Endometrium (tissue), 2 donors: ENCODE measurements around the gene EDN3.

Source experiments
- FAIRE-seq: peaks from 2 replicates; lab custom pipeline; 2012; peaks lifted over from hg19 to GRCh38; lab: Jason Lieb, UNC
- donor health status: control.
- donor health status: control.

Gene EDN3, protein sequence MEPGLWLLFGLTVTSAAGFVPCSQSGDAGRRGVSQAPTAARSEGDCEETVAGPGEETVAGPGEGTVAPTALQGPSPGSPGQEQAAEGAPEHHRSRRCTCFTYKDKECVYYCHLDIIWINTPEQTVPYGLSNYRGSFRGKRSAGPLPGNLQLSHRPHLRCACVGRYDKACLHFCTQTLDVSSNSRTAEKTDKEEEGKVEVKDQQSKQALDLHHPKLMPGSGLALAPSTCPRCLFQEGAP

DNA sequence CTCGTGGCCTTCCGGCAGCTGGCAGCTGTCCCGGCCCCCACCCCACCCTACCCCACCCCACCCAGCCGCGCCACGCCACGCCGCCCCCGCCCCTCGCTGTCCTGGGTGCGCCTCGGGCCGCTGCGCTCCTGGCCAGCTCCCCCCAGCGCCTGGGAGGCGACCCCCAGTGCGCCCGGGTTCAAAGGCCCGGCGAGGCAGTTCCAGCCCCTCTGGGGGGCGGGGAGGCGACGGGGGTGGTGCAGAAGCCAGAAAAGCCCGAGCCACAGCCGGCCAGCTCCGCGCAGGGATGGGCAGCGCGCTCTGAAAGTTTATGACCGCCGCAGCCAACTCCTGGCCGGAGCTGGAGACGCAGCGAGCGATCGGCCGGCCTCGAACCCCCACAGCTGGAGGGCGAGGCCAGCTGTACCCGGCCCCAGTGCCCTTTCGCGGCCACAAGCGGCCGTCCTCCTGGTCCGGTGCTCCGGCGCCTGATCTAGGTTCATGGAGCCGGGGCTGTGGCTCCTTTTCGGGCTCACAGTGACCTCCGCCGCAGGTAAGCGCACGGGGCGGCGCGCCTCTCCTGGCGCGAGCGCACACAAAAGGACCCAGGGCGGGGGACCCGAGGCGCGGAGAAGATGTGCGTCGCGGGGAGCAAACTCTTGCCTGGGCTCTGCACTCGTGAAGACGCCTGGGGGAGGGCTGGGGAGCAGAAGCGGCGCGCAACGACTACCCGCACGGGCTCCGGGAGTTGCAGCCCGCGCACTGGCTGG, at the start of gene EDN3:
EDN3 (plus strand) TSS at position 279 of the 749 bp plus-strand sequence; CDS start at position 481, 202 bp downstream.
- no peak for FAIRE-seq

DNA sequence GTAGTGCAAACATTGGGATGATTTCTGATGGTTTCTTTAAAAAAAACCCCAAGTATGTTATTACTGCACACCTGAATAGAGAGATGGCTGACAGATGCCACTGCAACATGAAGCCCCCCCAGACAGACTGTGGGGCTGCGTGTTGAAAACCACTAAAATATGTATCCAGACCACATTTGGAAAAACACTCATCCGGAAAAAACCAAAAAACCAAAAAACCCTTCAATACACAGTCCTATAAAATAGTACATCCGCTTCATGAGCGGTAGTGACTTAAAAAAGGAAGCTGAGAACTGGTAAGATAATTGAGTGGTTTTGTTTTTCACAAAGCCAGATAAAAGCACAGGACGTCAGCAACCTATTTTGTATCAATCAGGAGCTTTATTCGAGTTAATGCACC, 47.1 kb upstream of the EDN3 start:
- no peak for FAIRE-seq

DNA sequence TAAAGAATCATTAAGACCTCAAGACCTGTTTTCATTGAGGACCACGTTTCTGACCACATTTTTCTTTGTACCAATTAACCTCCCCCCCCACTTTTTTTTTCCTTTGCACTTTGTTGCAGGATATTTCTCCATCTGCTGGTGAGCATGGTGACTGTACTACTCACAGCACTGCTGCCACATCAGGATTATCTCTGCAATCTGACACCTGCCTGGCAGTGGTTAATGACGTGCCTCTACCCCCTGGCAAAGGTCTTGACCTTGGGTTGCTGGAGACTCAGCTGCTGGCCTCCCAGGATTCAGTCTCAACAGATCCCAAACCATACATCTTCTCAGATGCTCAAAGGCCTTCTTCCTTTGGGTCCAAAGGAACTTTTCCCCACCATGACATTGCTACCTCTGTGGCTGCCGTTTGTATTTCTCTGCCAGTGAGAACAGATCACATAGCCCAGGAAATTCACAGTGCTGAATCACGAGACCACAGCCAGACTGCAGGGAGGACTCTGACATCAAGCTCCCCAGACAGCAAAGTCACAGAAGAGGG, 46.6 kb upstream of the EDN3 start:
- FAIRE-seq: no peak

- no peak for FAIRE-seq
Measured at GRCh38 chr20:59255256-59255655, 45.2 kb upstream of the EDN3 start.

DNA sequence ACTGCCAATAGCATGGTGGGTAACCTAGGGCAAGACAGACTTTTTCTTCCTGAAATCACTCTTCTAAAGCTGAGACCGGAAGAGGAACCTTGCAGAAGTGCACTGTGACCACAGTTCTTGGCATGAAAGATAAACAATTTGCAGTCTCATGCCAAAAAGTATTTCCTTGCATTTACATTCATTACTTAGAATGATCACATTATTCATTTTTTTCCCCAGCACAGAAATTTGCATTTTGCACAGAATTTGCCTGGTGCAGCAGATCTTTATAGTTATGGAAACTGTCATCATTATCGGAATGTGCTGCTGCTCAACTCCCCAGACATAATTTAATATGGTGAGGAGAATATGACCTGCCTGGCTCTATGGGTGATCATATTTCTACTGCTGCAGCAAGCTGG, 42.2 kb upstream of the EDN3 start:
- FAIRE-seq: no peak

DNA sequence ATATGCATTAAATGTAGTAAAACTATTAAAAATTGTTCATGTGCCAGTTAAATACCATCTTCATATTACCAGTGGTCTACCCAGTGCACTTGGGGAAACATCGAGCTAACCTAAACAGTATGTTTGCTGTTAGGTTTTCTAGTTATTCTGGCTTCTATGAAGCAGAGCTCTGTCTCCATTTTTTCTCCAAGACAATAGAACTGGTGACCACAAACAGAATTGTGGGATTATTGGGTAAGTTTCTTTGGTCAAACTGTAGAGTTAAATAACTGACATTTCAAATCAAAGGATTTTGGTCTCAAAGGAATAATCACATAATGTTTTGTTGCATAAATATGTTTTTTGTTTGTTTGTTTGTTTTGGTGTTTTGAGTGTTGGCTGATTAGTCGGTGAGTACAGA, 40.5 kb upstream of the EDN3 start:
- FAIRE-seq: no peak

DNA sequence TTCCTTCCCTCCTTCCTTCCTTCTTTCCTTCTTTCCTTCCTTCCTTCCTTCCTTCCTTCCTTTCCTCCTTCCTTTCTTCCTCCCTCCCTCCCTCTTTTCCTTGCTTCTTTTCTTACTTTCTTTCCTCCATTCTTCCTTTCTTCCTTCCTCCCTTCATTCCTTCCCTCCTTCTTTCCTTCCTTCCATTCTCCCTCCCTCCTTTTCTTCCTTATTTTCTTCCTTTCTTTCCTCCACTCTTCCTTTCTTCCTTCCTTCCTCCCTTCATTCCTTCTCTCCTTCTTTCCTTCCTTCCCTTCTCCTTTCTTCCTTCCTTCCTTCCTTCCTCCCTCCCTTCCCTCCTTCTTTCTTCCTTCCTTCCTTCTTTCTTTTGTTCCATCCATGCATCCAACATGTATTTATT, 35.1 kb upstream of the EDN3 start:
- no peak for FAIRE-seq

- no peak for FAIRE-seq
Measured at GRCh38 chr20:59268870-59269269, 31.5 kb upstream of the EDN3 start.

- FAIRE-seq: no peak
Measured at GRCh38 chr20:59269411-59270025, 30.9 kb upstream of the EDN3 start.

DNA sequence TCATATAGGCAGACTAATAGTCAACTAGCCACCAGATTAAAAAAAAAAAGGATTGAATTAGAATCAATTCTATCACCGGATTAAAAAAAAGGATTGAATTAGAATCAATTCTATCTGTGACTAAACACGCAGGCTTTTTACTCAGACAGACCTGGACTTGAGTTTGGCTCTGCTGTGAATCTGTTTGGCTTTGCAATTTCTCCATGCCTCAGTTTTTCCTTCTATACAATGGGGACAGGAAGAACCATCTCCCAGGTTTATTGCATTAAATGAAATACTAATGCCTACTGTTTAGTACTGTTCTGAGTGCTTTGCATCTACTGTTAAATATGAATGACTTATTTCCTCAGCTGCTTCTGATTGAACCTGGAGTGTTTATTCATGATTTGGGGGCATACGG, 30.0 kb upstream of the EDN3 start:
- no peak for FAIRE-seq

DNA sequence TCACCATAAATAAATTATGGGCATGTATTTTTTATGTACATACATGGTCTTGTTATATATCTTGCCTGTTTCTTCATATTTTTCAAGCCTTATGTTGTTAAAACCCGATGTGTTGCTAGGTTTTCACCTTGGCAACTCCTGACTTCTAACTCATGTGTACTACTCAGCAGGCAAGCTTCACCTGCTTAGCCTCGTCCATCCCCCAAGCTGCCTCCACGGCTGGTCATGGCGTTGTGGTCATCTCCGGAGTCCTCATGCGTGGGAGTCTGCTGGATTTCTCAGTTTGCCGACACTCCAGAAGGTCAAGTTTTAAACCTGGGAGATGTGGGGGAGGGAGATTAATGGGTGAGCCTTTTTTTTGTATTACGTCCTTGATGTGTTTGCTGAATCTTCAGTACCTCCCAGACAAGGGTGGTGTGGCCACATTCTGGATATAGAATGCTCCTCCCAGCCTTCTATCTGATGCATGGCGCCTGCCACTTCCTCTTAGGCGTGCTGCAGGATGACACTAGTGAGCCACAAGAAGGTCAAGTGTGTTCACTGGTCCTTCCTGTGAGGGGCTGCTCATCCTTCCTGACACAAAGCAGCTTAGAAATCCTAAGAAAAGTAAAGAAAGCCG, 26.6 kb upstream of the EDN3 start:
- FAIRE-seq: no peak

DNA sequence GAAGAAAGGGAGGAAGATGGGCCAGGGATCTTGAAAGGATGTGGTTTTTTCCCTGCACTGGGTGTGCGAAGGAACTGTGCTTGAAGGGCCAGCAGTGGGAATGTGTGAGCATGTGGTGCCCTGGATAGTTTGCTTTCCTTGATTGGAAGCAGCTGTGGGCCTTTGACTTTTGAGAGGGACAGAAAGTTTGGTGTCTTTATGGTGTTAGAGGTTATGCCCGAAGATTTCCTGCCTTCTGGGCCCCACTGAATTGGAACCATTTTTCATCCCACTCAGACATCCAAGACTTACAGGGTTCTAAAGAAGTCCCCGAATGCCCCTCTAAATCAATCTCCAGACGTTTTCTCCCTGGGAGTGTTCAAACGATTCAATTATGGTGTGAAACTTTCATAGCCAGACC, 23.5 kb upstream of the EDN3 start:
- FAIRE-seq: no peak

GRCh38 chr20:59284470-59284869, 15.9 kb upstream of the EDN3 start:
- FAIRE-seq: no peak

DNA sequence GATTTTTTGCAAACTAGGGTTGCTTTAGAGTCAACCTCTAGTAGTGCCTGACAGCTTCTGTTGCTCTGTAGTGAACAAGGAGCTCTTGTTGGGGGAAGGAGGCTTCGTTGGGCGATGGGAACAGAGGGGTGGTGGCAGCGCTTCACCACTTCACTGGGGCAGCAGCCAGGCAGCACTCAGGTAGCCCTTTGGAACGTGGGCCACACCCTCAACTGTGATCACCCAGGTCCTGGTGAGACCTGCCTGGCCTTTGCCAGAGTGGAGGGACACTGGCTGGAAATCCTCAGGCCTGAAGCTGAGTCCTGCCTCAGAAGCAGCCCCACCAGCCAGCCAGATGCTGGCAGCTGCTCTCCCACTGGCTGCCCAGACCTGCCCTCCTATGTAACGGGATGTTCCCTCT, 10.4 kb upstream of the EDN3 start:
- no peak for FAIRE-seq

DNA sequence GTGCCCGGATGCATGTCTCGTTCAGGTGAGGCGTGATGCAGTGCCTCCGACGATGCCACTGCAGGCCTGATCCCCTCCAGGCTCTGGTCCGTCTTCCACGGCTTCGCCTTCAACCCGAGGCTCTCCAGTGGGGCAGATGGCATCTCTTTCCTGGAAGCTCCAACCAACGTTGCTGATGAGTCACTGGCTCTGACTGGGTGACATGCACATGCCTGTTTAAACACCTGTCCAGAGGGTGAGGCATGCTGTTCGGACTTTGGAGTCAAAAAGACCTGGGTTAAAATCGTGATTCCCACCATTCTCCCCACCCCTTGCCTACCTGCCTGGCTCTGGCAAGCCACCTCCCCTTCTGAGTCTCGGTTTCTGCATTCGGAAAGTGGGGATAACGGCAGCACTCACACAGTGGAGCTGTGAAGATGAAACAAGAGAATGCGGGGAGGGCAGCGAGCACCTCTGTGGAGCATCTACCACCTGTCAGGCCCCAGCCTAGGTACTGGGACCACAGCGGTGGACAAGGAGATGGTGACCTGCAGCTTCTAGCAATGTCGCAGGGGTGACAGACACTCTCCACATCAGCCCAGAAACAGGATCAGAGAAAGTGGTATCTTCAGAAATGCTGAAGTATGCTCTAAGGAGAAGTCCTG, 8.5 kb upstream of the EDN3 start:
- FAIRE-seq: no peak

GRCh38 chr20:59295531-59295930, 4.9 kb upstream of the EDN3 start:
- no peak for FAIRE-seq

DNA sequence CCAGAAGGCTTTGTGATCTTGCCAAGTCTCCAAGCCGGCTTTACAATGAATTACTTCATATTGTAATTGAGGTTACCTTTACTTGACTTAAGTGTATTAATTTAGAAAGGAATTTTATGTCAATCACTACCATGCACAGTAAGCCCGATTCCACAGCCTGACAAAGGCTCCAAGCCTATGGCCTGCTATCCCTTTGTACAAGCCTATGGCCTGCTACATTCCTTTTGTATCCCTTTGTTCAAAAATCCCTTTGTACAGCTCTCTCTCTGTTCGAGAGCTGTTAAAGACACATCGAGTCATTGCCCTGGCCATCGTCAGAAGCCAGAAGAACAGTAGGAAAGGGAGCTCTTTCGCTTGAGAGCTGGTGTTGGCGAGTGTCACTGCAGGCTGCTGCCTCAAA, 2.7 kb upstream of the EDN3 start:
- FAIRE-seq: no peak

GRCh38 chr20:59299945-59300332, 472 bp upstream of the EDN3 start:
- FAIRE-seq: no peak

DNA sequence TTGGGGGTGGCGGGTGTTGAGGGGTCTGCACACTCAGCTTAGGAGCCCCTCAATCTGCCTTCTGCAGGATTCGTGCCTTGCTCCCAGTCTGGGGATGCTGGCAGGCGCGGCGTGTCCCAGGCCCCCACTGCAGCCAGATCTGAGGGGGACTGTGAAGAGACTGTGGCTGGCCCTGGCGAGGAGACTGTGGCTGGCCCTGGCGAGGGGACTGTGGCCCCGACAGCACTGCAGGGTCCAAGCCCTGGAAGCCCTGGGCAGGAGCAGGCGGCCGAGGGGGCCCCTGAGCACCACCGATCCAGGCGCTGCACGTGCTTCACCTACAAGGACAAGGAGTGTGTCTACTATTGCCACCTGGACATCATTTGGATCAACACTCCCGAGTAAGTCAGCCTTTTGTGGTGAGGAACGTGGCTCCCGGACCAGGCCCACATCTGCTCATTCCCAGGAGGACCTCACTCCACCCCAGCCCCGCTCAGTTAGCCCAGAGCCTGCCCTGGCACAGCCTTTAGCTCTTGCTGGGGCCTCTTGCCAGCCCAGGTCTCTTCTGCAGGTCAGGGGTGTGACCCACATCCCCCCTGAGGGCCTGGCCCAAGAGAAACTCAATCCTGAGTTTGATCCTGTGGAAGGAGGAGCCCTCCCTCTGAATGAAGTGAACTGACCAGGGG, 1.1 kb downstream of the EDN3 start:
- no peak for FAIRE-seq

DNA sequence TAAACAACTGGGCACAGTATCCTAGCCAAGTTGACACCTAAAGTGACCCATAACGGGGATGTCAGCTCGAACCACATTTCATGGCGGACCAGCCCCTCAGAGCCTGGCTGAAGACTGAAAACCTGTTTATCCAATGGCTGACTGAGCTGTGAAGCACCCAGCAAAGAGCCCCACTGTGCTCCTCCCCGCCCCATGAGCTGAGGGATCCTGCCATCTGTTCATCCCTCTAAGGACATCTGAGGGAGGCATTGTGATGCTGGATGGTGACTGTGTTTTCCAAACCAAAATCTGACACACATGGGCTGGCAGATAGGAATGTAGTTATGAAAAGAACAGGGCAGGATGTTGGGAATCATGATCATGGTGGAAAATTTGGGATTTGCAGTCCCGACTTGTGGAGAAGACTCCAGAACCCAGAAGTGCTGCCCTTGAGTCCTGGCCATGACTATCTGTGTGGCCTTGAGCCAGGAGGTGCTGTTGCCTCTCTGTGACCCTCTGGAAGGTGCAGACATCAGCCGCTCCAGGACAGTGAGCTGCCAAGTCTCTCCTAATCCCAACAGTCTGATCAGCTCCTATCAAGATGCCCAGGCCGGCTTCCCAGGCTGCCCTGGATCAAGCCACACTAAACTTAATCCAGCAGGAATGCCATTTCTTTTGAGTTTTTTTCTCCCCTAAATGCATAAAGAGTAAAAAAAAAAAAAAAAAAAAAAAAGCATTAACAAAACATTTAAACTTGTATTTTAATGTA, 5.7 kb downstream of the EDN3 start:
- no peak for FAIRE-seq

GRCh38 chr20:59307270-59307669, 6.9 kb downstream of the EDN3 start:
- FAIRE-seq: no peak
